ENCODE results near the gene NUDT14.

The NUDT14 gene

GRCh38 chr14:105148604-105149145 is 32.4 kb downstream of the NUDT14 start:
- TF ChIP-seq CTCF (IDR thresholded peaks at IDR 0.05) (no peak), ZFX (IDR thresholded peaks at IDR 0.05; ENCODE audit: borderline replicate concordance) (no peak)
- H3K27ac ChIP-seq, result no peak overlapping the region

GRCh38 chr14:105147671-105148603 is 33.2 kb downstream of the NUDT14 start:
- TF ChIP-seq CTCF (IDR thresholded peaks at IDR 0.05), result no peak
- TF ChIP-seq ZFX (IDR thresholded peaks at IDR 0.05; ENCODE audit: borderline replicate concordance), result no peak
- no peak overlapping the region for H3K27ac ChIP-seq

- no peak overlapping the region for H3K27ac ChIP-seq
- TF ChIP-seq CTCF (IDR thresholded peaks at IDR 0.05), result no peak
- no peak for TF ChIP-seq ZFX (IDR thresholded peaks at IDR 0.05; ENCODE audit: borderline replicate concordance)
Observed at GRCh38 chr14:105146976-105147635, 34.0 kb downstream of the NUDT14 start.

- H3K27ac ChIP-seq, result no peak overlapping the region
- TF ChIP-seq ZFX (IDR thresholded peaks at IDR 0.05; ENCODE audit: borderline replicate concordance) (no peak), CTCF (IDR thresholded peaks at IDR 0.05) (no peak)
Observed at GRCh38 chr14:105146181-105146975, 34.7 kb downstream of the NUDT14 start.

GRCh38 chr14:105145381-105146180 is 35.5 kb downstream of the NUDT14 start:
- no peak overlapping the region for H3K27ac ChIP-seq
- TF ChIP-seq CTCF (IDR thresholded peaks at IDR 0.05) (no peak), ZFX (IDR thresholded peaks at IDR 0.05; ENCODE audit: borderline replicate concordance) (no peak)

- no peak overlapping the region for H3K27ac ChIP-seq
Observed at GRCh38 chr14:105144666-105145380, 36.3 kb downstream of the NUDT14 start.

More at GRCh38 chr14:105144666-105145380, 36.3 kb downstream of the NUDT14 start:
- TF ChIP-seq CTCF (IDR thresholded peaks at IDR 0.05) (no peak), ZFX (IDR thresholded peaks at IDR 0.05; ENCODE audit: borderline replicate concordance) (no peak)

Data from 22Rv1 (cell line).